Activated CD8-positive, alpha-beta T cell treated with anti-CD3 and anti-CD28 coated beads for 36 hours (primary cell): ENCODE data around the gene ABHD11. TPM values are rescaled to one million over a fixed set of nuclear protein-coding genes. Genes with fewer than 3 reads are reported as not detected.

Experiments used
- ATAC-seq: fragments of 200-7000 bp; cut with Tn5 transposase; one replicate; pipeline ENCODE4 v1.10.0; 2021; ENCODE audit warnings: mild to moderate bottlenecking, moderate library complexity
- CTCF ChIA-PET: fragments of 350-600 bp; sonication (Branson Sonifier 250); formaldehyde crosslinking; loops from one replicate; lab custom pipeline; 2021; ENCODE audit warnings: antibody characterized with exemption; lab: Charles Lee
- POLR2A ChIA-PET: fragments of 350-600 bp; sonication (Branson Sonifier 250); formaldehyde crosslinking; loops from one replicate; lab custom pipeline; 2021; ENCODE audit warnings: antibody characterized with exemption; lab: Charles Lee
- DNase-seq: peaks from one replicate; pipeline ENCODE4 v3.0.0-alpha.2; 2020
- H3K27ac Mint-ChIP-seq: one replicate; pipeline ENCODE4 v1.8.0; 2021; ENCODE audit warnings: mild to moderate bottlenecking, mixed read lengths
- H3K27me3 Mint-ChIP-seq: one replicate; pipeline ENCODE4 v1.8.0; 2021; ENCODE audit warnings: mixed read lengths
- H3K36me3 Mint-ChIP-seq: one replicate; pipeline ENCODE4 v1.8.0; 2021; ENCODE audit warnings: low read depth, mixed read lengths
- H3K4me1 Mint-ChIP-seq: one replicate; pipeline ENCODE4 v1.8.0; 2021; ENCODE audit warnings: low read depth, mixed read lengths
- H3K4me3 Mint-ChIP-seq: one replicate; pipeline ENCODE4 v1.8.0; 2021; ENCODE audit warnings: mild to moderate bottlenecking, moderate library complexity, mixed read lengths
- H3K9me3 Mint-ChIP-seq: one replicate; pipeline ENCODE4 v1.8.0; 2021; ENCODE audit warnings: mixed read lengths
- CTCF ChIP-seq: fragments of 200-600 bp; IDR thresholded peaks from one replicate; pipeline ENCODE4 v1.8.0; 2022; ENCODE audit warnings: antibody characterized with exemption, mild to moderate bottlenecking
- intact Hi-C: fragments of 100-400 bp; cut with micrococcal nuclease; formaldehyde crosslinking; loops from one replicate; pipeline ENCODE4 v1.10.0; 2022
- total RNA-seq, 2 experiments: library from RNA; stranded (reverse); gene quantifications; one replicate each; pipeline ENCODE4 v1.2.3, GENCODE V29; 2021

The ABHD11 gene
- total RNA-seq, 2 experiments from 2014 or later = 19.0 to 21.5 TPM

- Mint-ChIP-seq H3K4me3 (no peak overlapping the region), H3K4me1 (no peaks in the 10 kb centered on the region), H3K36me3 (no peaks in the 10 kb centered on the region), H3K9me3 (no peaks in the 10 kb centered on the region), H3K27ac (no peak overlapping the region), H3K27me3 (no peaks in the 10 kb centered on the region)
- ChIA-PET POLR2A (no interaction called here), CTCF (no interaction called here)
- no peak for TF ChIP-seq CTCF
- no peak for ATAC-seq
- no peak for DNase-seq
- intact Hi-C loops = no loop called here
These were observed 4.4 kb upstream of the ABHD11 start for GRCh38 chr7:73742753-73743641.

DNA sequence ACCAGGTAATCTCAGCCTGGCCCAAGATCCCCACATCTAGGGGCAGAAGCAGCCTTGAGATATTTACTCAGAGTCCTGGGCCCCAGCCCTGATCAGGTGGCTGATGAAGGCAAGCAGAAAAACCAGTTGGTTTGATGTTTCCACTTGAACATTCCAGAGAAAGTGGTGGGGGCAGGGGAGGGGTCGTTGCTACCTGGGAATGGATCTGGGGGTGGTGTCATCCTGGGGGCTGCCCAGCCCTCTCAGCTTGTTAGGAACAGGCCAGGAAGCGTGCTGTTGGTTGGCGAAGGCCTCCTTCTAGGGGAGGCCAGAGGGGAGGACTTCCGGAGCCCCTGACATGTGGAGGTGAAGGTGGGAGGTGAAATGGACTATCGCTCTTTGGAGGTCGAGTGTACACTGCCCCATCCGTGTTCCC is 3.7 kb upstream of the ABHD11 start:
- intact Hi-C loops = no loop called here
- Mint-ChIP-seq H3K27me3 (no peaks in the 10 kb centered on the region), H3K27ac (no peak overlapping the region), H3K9me3 (no peaks in the 10 kb centered on the region), H3K4me3 (no peak overlapping the region), H3K36me3 (no peaks in the 10 kb centered on the region), H3K4me1 (no peaks in the 10 kb centered on the region)
- ChIA-PET POLR2A (no interaction called here), CTCF (no interaction called here)
- ATAC-seq (no peak), DNase-seq (no peak)
- no peak for TF ChIP-seq CTCF

GRCh38 chr7:73741600-73741999 is 3.0 kb upstream of the ABHD11 start:
- Mint-ChIP-seq H3K36me3 (peaks cover 3% of the 10 kb centered on the region), H3K27me3 (no peaks in the 10 kb centered on the region), H3K4me1 (no peaks in the 10 kb centered on the region), H3K27ac (no peak overlapping the region), H3K4me3 (no peak overlapping the region), H3K9me3 (no peaks in the 10 kb centered on the region)
- ChIA-PET POLR2A (no interaction called here), CTCF (interaction anchor here (1.8 kb wide), 1 partner anchor 134 kb away, joined by 8 read pairs; no protein-coding TSS in a partner anchor)
- ATAC-seq (no peak), DNase-seq (no peak)
- intact Hi-C loops = no loop called here
- no peak for TF ChIP-seq CTCF

DNA sequence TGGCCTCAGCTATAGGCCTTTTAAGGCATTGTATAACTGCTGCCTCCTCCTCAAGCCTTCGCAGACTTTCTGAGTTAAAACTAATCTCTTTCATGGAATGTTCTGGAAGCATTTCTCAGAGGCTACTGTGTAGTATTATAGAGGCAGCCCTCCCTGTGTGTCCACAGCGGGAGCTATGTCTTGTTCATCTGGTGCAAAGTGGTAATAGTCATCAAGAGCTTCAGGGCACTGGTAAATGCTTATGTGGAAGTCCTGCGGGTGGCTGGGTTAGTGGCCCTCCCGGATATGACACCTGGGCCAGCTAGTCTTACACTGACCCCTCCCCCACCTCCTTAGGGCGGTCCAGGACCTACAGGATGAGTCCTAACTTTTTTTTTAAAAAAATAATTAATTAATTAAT is 2.2 kb upstream of the ABHD11 start:
- H3K27ac Mint-ChIP-seq = no peak overlapping the region
- intact Hi-C loops = no loop called here
- CTCF ChIA-PET = interaction anchor here (0.6 to 1.8 kb wide), 3 partner anchors 15 to 134 kb away, joined by 3 to 8 read pairs (median 4); no protein-coding TSS in a partner anchor
- TF ChIP-seq CTCF = no peak
- no peaks in the 10 kb centered on the region for H3K9me3 Mint-ChIP-seq
- H3K36me3 Mint-ChIP-seq = peaks cover 6% of the 10 kb centered on the region
- H3K4me1 Mint-ChIP-seq = no peaks in the 10 kb centered on the region
- DNase-seq = no peak
- no peak for ATAC-seq
- POLR2A ChIA-PET = no interaction called here
- peak overlapping the region; percentile 26 for H3K4me3 Mint-ChIP-seq
- H3K27me3 Mint-ChIP-seq = no peaks in the 10 kb centered on the region

DNA sequence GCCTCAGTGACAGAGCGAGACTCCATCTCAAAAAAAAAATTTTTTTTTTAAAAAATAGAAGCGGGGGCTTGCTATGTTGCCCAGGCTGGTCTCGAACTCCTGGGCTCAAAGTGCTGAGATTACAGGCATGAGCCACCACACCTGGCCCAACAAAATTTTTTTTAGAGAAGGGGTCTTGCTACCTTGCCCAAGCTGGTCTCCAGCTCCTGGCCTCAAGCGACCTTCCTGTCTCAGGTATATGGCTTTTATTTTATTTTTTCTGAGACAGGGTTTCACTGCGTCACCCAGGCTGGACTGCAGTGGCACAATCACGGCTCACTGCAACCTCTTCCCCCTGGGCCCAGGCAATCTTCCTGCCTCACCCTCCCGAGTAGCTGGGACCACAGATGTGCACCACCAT is 1.6 kb upstream of the ABHD11 start:
- ATAC-seq (no peak), DNase-seq (no peak)
- POLR2A ChIA-PET = interaction anchor here (0.7 kb wide), 1 partner anchor 59 kb away, joined by 3 read pairs; no protein-coding TSS in a partner anchor
- intact Hi-C loops = no loop called here
- Mint-ChIP-seq H3K36me3 (peaks cover 6% of the 10 kb centered on the region), H3K9me3 (no peaks in the 10 kb centered on the region), H3K4me3 (peak overlapping the region; percentile 26), H3K27ac (no peak overlapping the region), H3K4me1 (no peaks in the 10 kb centered on the region), H3K27me3 (no peaks in the 10 kb centered on the region)
- no peak for TF ChIP-seq CTCF
- CTCF ChIA-PET = interaction anchor here (0.6 to 1.8 kb wide), 4 partner anchors 15 to 253 kb away, joined by 3 to 8 read pairs (median 4); no protein-coding TSS in a partner anchor
